CD4-positive, alpha-beta T cell (primary cell): ENCODE results near the gene HCST. TPM values are rescaled to one million over a fixed set of nuclear protein-coding genes. Genes with fewer than 3 reads are reported as not detected.

Source experiments
- ATAC-seq: fragments of 200-7000 bp; cut with Tn5 transposase; one replicate; pipeline ENCODE4 v1.10.0; 2022; ENCODE audit warnings: mild to moderate bottlenecking; ENCODE audit not compliant: poor library complexity
- CTCF ChIA-PET: fragments of 350-600 bp; sonication (Branson Sonifier 250); formaldehyde crosslinking; loops from one replicate; lab custom pipeline; 2021; ENCODE audit warnings: antibody characterized with exemption, inconsistent platforms; lab: Charles Lee
- POLR2A ChIA-PET: fragments of 350-600 bp; sonication (Branson Sonifier 250); formaldehyde crosslinking; loops from one replicate; lab custom pipeline; 2021; ENCODE audit warnings: antibody characterized with exemption, inconsistent platforms; lab: Charles Lee
- DNase-seq, 14 experiments: peaks; one replicate each; pipeline ENCODE4 v3.0.0-alpha.2; 2013 to 2020; ENCODE audit warnings: mixed read lengths in 2 of 14
- H3K27ac ChIP-seq, 2 donors: one replicate each; pipeline versions ENCODE4 v1.5.1 to v1.7.0; 2013; ENCODE audit warnings: low read length in 2 of 2, low read depth in 1 of 2, mild to moderate bottlenecking in 1 of 2
- H3K27me3 ChIP-seq, 2 experiments: 1 replicate in 1 of 2; 2 replicates in 1 of 2; pipeline versions ENCODE4 v1.6.1 to v1.7.0; 2013; ENCODE audit warnings: low read length in 2 of 2, control low read depth in 1 of 2, mild to moderate bottlenecking in 1 of 2, moderate library complexity in 1 of 2; ENCODE audit not compliant: insufficient read depth in 2 of 2, control insufficient read depth in 1 of 2
- H3K36me3 ChIP-seq: one replicate; pipeline ENCODE4 v1.6.1; 2013; ENCODE audit warnings: low read length, control low read depth; ENCODE audit not compliant: insufficient read depth
- H3K4me1 ChIP-seq: one replicate; pipeline ENCODE4 v1.6.1; 2013; ENCODE audit warnings: low read length, control low read depth; ENCODE audit not compliant: insufficient read depth
- H3K4me3 ChIP-seq: one replicate; pipeline ENCODE4 v1.5.1; 2013; ENCODE audit warnings: mild to moderate bottlenecking, low read length, moderate library complexity
- H3K9me3 ChIP-seq, 2 experiments: 1 replicate in 1 of 2; 2 replicates in 1 of 2; pipeline versions ENCODE4 v1.6.1 to v1.7.0; 2013; ENCODE audit warnings: low read length in 2 of 2, mild to moderate bottlenecking in 2 of 2, control low read depth in 1 of 2, moderate library complexity in 1 of 2; ENCODE audit not compliant: control insufficient read depth in 1 of 2, insufficient read depth in 1 of 2
- H3K27ac Mint-ChIP-seq: one replicate; pipeline ENCODE4 v1.8.0; 2020; ENCODE audit warnings: mixed read lengths
- H3K27me3 Mint-ChIP-seq: one replicate; pipeline ENCODE4 v1.8.0; 2021; ENCODE audit warnings: mixed read lengths
- H3K36me3 Mint-ChIP-seq: one replicate; pipeline ENCODE4 v1.8.0; 2021; ENCODE audit warnings: low read depth, mixed read lengths
- H3K4me1 Mint-ChIP-seq: one replicate; pipeline ENCODE4 v1.8.0; 2021; ENCODE audit warnings: low read depth, mixed read lengths
- H3K4me3 Mint-ChIP-seq: one replicate; pipeline ENCODE4 v1.8.0; 2020; ENCODE audit warnings: mild to moderate bottlenecking, mixed read lengths
- H3K9me3 Mint-ChIP-seq: one replicate; pipeline ENCODE4 v1.8.0; 2020; ENCODE audit warnings: mixed read lengths
- intact Hi-C, 2 experiments: fragments of 100-400 bp; cut with DNase I in 1 of 2; cut with micrococcal nuclease in 1 of 2; formaldehyde crosslinking; loops; one replicate each; pipeline versions ENCODE4 v1.15.1 to v1.9.0; 2023 to 2025; cut with DNase I, micrococcal nuclease
- total RNA-seq, 174 experiments: library from RNA in 2 of 174; stranded (reverse) in 2 of 174; gene quantifications; one replicate each; pipeline ENCODE4 v1.2.3 and lab custom pipeline; 2021 to 2026
- TF ChIP-seq, protein P1 (sequence below): fragments of 200-600 bp; IDR thresholded peaks from one replicate; pipeline ENCODE4 v1.8.0; 2022; ENCODE audit warnings: antibody characterized with exemption, mild to moderate bottlenecking

HCST gene
- total RNA-seq, 2 experiments from 2014 or later: 72.4 to 78.6 TPM

DNA sequence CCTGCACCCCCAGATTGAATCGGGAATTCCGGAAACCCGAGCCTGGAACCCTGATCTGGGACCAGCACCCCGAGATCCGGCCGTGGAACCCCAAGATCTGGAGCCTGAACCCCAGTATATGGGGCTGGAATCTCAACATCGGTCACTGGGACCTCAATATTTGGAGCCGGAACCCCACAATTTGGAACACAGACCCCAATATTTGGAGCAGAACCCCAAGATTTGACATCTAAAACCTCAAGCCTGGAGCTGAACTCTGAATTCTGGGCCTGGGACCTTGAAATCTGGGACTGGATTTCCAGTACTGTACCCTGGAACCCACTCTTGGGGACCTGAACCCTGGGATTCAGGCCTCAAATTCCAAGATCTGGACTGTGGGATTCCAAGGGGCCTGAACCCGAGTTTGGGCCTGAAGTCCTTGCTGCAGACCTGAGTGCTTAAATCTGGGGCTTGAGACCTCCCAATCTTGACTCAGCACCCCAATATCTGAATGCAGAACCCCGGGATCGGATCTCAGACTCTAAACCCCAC lies 34.5 kb downstream of the HCST start:
- intact Hi-C loops: loop anchor here in 1 of 2 experiments (1.0 to 10.0 kb wide), 2 partner anchors 162 to 189 kb away; partner anchors contain the start of genes ARHGAP33 and LIN37
- no peaks in the 10 kb centered on the region for H3K27me3 ChIP-seq
- Mint-ChIP-seq H3K36me3 (peaks cover 20% of the 10 kb centered on the region), H3K4me3 (peak overlapping the region; percentile 90), H3K27me3 (no peaks in the 10 kb centered on the region), H3K9me3 (no peaks in the 10 kb centered on the region), H3K4me1 (peaks cover 43% of the 10 kb centered on the region), H3K27ac (peak overlapping the region; percentile 9)
- H3K4me1 ChIP-seq: peaks cover 42% of the 10 kb centered on the region
- peaks cover 8% of the 10 kb centered on the region for H3K36me3 ChIP-seq
- H3K9me3 ChIP-seq: no peaks in the 10 kb centered on the region
- CTCF ChIA-PET: interaction anchor here (0.9 to 1.6 kb wide), 2 partner anchors 22 to 54 kb away, joined by 3 to 6 read pairs; no protein-coding TSS in a partner anchor
- peak overlapping the region; percentile 22 to 41 for H3K27ac ChIP-seq
- no peak for DNase-seq
- ATAC-seq: no peak
- TF ChIP-seq, protein P1, sequence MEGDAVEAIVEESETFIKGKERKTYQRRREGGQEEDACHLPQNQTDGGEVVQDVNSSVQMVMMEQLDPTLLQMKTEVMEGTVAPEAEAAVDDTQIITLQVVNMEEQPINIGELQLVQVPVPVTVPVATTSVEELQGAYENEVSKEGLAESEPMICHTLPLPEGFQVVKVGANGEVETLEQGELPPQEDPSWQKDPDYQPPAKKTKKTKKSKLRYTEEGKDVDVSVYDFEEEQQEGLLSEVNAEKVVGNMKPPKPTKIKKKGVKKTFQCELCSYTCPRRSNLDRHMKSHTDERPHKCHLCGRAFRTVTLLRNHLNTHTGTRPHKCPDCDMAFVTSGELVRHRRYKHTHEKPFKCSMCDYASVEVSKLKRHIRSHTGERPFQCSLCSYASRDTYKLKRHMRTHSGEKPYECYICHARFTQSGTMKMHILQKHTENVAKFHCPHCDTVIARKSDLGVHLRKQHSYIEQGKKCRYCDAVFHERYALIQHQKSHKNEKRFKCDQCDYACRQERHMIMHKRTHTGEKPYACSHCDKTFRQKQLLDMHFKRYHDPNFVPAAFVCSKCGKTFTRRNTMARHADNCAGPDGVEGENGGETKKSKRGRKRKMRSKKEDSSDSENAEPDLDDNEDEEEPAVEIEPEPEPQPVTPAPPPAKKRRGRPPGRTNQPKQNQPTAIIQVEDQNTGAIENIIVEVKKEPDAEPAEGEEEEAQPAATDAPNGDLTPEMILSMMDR: no peak
- POLR2A ChIA-PET: interaction anchor here (0.6 to 1.6 kb wide), 5 partner anchors 10 to 1843 kb away, joined by 3 to 5 read pairs (median 3); no protein-coding TSS in a partner anchor
- peak overlapping the region; percentile 74 for H3K4me3 ChIP-seq

DNA sequence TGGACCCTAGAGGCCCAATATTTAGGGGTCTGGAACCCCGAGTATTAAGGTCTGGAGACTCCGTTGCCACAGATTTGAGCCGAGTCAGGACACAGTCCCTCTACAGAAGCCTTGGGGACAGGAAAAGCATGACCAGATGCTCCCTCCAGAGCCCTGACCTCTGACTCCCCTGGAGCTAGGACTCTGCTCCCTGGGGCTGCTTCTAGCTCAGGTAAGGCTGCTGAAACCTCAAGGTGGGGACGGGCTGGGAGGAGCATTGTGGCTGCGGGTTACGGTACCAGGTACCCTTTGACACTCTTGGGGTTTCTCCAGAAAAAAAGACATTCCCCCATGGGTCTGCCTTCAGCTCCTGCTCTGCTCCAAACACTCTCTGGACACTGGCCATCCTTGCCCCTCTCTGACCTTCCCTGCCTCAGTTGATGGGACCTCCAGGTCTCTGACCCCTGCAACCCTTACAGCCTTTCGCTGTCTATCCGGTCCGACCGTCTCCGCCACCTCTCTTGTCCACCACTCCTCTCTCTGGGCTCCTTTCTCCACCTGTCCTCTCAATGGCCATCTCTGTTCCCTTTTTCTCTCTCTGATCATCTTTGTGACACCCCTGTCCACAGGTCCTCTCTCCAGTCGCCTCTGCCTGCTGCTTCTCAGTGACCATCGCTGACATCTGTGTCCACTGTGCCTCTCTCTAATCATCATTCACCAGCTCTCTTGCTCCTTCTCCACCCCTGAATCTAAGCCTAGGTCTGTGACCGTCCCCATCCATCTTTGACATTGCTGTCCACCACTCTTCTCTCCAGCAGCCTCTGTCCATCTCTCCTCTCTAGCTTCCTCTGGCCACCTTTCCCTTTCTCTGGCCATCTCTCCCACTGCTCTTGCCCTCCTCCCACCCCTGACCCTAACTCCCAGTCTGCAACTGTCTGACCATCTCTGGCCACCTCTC lies 35.3 kb downstream of the HCST start:
- CTCF ChIA-PET: interaction anchor here (0.9 to 1.6 kb wide), 2 partner anchors 21 to 55 kb away, joined by 3 to 6 read pairs; no protein-coding TSS in a partner anchor
- ATAC-seq: peak; percentile 43
- H3K36me3 Mint-ChIP-seq: peaks cover 26% of the 10 kb centered on the region

More for the DNA sequence above, 35.3 kb downstream of the HCST start:
- Mint-ChIP-seq H3K27me3 (no peaks in the 10 kb centered on the region), H3K27ac (peak overlapping the region; percentile 9), H3K4me1 (peaks cover 39% of the 10 kb centered on the region), H3K4me3 (peak overlapping the region; percentile 90), H3K9me3 (no peaks in the 10 kb centered on the region)
- intact Hi-C loops: loop anchor here in 1 of 2 experiments (10.0 kb wide), 1 partner anchor 163 kb away; the partner anchor contains the start of gene ARHGAP33
- Histone ChIP-seq H3K4me3 (peak overlapping the region; percentile 74), H3K36me3 (peaks cover 14% of the 10 kb centered on the region), H3K4me1 (peaks cover 39% of the 10 kb centered on the region), H3K27me3 (no peaks in the 10 kb centered on the region), H3K27ac (no peak overlapping the region), H3K9me3 (no peaks in the 10 kb centered on the region)
- POLR2A ChIA-PET: interaction anchor here (0.6 to 1.6 kb wide), 5 partner anchors 9 to 1842 kb away, joined by 3 to 5 read pairs (median 3); no protein-coding TSS in a partner anchor
- TF ChIP-seq, protein P1: no peak
- DNase-seq: peak in 1 of 14 experiments; percentile 22
